Fibroblast of skin of left biceps (primary cell): ENCODE data around the gene SVIL.
"Not testable (repeated sequence)": the region's sequence is repeated elsewhere in the genome, so short reads cannot be mapped to it uniquely, and the experiment has no call there.

Experiments
- DNase-seq, 2 experiments: peaks; one replicate each; pipeline ENCODE4 v3.0.0-alpha.2; 2013; ENCODE audit warnings: low read depth in 2 of 2

The SVIL gene

GRCh38 chr10:29600821-29601220 is 34.0 kb downstream of the SVIL start:
- no peak for DNase-seq

GRCh38 chr10:29600067-29600466 is 34.7 kb downstream of the SVIL start:
- DNase-seq = no peak

- no peak for DNase-seq
Observed at GRCh38 chr10:29598851-29599311, 35.9 kb downstream of the SVIL start.

- no peak for DNase-seq
Observed at GRCh38 chr10:29596826-29597225, 37.9 kb downstream of the SVIL start.

GRCh38 chr10:29596356-29596755 is 38.4 kb downstream of the SVIL start:
- DNase-seq = no peak

- DNase-seq = no peak
Observed at GRCh38 chr10:29595636-29596225, 39.0 kb downstream of the SVIL start.

- DNase-seq = no peak
Observed at GRCh38 chr10:29595146-29595545, 39.6 kb downstream of the SVIL start.

GRCh38 chr10:29591651-29591968 is 43.2 kb downstream of the SVIL start:
- DNase-seq = no peak

- no peak for DNase-seq
Observed at GRCh38 chr10:29590915-29591650, 43.7 kb downstream of the SVIL start.

- no peak for DNase-seq
Observed at GRCh38 chr10:29588629-29589421, 45.9 kb downstream of the SVIL start.

- not testable (repeated sequence) for DNase-seq
Observed at GRCh38 chr10:29587750-29588628, 46.8 kb downstream of the SVIL start.

GRCh38 chr10:29587102-29587749 is 47.5 kb downstream of the SVIL start:
- DNase-seq = not testable (repeated sequence)

GRCh38 chr10:29586509-29586908 is 48.3 kb downstream of the SVIL start:
- DNase-seq = no peak

- no peak for DNase-seq
Observed at GRCh38 chr10:29585488-29585976, 49.2 kb downstream of the SVIL start.

- DNase-seq = no peak
Observed at GRCh38 chr10:29584436-29584835, 50.3 kb downstream of the SVIL start.

GRCh38 chr10:29583674-29584073 is 51.1 kb downstream of the SVIL start:
- DNase-seq = no peak

GRCh38 chr10:29582769-29583168 is 52.0 kb downstream of the SVIL start:
- DNase-seq = not testable (repeated sequence)

GRCh38 chr10:29579455-29579970 is 55.3 kb downstream of the SVIL start:
- DNase-seq = no peak

GRCh38 chr10:29578457-29578856 is 56.3 kb downstream of the SVIL start:
- no peak for DNase-seq

GRCh38 chr10:29576681-29577080 is 58.1 kb downstream of the SVIL start:
- DNase-seq = no peak

- DNase-seq = no peak
Observed at GRCh38 chr10:29575098-29575455, 59.7 kb downstream of the SVIL start.
